Left ventricle myocardium inferior (tissue), 1 donor: ENCODE data around the gene CAPN8. TPM values are rescaled to one million over a fixed set of nuclear protein-coding genes. Genes with fewer than 3 reads are reported as not detected.

ENCODE experiments used
- DNase-seq: peaks from one replicate; pipeline ENCODE4 v3.0.0-alpha.2; 2020
- H3K27ac ChIP-seq: fragments of 200-600 bp; replicated peaks from 2 replicates; pipeline ENCODE4 v1.8.0; 2021
- H3K27me3 ChIP-seq: fragments of 200-600 bp; 2 replicates; pipeline ENCODE4 v1.8.0; 2021; ENCODE audit warnings: low read depth
- H3K36me3 ChIP-seq: fragments of 200-600 bp; 2 replicates; pipeline ENCODE4 v1.8.0; 2021
- H3K4me1 ChIP-seq: fragments of 200-600 bp; 2 replicates; pipeline ENCODE4 v1.8.0; 2021
- H3K4me3 ChIP-seq: fragments of 200-600 bp; 2 replicates; pipeline ENCODE4 v1.8.0; 2021; ENCODE audit warnings: mild to moderate bottlenecking, moderate library complexity
- H3K9me3 ChIP-seq: fragments of 200-600 bp; replicated peaks from 2 replicates; pipeline ENCODE4 v1.8.0; 2021
- intact Hi-C: fragments of 100-400 bp; cut with micrococcal nuclease; formaldehyde crosslinking; loops from one replicate; pipeline ENCODE4 v1.11.0; 2022
- total RNA-seq: library from RNA; stranded (reverse); fragmentation: NEBNext Ultra II Directional; extraction: Animal tissue kit (Norgen Biotek cat#: 25700); gene quantifications from one replicate; pipeline ENCODE4 v1.2.1, GENCODE V29; 2021
- TF ChIP-seq, protein P1 (sequence below): fragments of 200-600 bp; IDR thresholded peaks from 2 replicates; pipeline ENCODE4 v1.8.0; 2021; ENCODE audit warnings: antibody characterized with exemption, mild to moderate bottlenecking, borderline replicate concordance
- donor health status: DM: no; HTN: yes; CAD: no; lungs with severe emphysema.

The CAPN8 gene
- total RNA-seq, 1 donor from 2014 or later, result not detected

- no peaks in the 10 kb centered on the region for H3K36me3 ChIP-seq
- no peak overlapping the region for H3K27ac ChIP-seq
- no peaks in the 10 kb centered on the region for H3K9me3 ChIP-seq
- peaks cover 7% of the 10 kb centered on the region for H3K27me3 ChIP-seq
- no peak overlapping the region for H3K4me3 ChIP-seq
- intact Hi-C loops, result no loop called here
- no peaks in the 10 kb centered on the region for H3K4me1 ChIP-seq
- no peak for DNase-seq
- TF ChIP-seq, protein P1, sequence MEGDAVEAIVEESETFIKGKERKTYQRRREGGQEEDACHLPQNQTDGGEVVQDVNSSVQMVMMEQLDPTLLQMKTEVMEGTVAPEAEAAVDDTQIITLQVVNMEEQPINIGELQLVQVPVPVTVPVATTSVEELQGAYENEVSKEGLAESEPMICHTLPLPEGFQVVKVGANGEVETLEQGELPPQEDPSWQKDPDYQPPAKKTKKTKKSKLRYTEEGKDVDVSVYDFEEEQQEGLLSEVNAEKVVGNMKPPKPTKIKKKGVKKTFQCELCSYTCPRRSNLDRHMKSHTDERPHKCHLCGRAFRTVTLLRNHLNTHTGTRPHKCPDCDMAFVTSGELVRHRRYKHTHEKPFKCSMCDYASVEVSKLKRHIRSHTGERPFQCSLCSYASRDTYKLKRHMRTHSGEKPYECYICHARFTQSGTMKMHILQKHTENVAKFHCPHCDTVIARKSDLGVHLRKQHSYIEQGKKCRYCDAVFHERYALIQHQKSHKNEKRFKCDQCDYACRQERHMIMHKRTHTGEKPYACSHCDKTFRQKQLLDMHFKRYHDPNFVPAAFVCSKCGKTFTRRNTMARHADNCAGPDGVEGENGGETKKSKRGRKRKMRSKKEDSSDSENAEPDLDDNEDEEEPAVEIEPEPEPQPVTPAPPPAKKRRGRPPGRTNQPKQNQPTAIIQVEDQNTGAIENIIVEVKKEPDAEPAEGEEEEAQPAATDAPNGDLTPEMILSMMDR, result no peak
Observed at GRCh38 chr1:223504741-223505140, 160.8 kb downstream of the CAPN8 start.

DNA sequence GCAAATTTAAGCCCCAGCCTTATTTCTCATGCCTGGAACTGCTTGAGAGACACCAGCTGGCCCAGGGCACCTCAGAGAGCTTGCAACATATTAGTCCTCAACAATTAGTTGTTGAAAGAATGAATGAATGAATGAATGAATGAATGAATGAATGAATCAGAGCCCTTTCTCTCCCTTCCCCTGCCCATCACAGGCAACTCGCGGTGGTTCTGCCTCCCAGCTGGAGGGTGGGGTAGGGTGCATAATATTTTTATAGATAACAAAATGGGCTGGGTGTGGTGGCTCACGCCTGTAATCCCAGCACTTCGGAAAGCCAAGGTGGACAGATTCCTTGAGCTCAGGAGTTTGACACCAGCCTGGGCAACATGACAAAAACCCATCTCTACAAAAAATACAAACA, 162.2 kb downstream of the CAPN8 start:
- H3K9me3 ChIP-seq, result no peaks in the 10 kb centered on the region
- no peak for DNase-seq
- TF ChIP-seq, protein P1, result no peak
- no peaks in the 10 kb centered on the region for H3K4me1 ChIP-seq
- intact Hi-C loops, result no loop called here
- no peak overlapping the region for H3K4me3 ChIP-seq
- no peaks in the 10 kb centered on the region for H3K27me3 ChIP-seq
- no peak overlapping the region for H3K27ac ChIP-seq
- H3K36me3 ChIP-seq, result no peaks in the 10 kb centered on the region

DNA sequence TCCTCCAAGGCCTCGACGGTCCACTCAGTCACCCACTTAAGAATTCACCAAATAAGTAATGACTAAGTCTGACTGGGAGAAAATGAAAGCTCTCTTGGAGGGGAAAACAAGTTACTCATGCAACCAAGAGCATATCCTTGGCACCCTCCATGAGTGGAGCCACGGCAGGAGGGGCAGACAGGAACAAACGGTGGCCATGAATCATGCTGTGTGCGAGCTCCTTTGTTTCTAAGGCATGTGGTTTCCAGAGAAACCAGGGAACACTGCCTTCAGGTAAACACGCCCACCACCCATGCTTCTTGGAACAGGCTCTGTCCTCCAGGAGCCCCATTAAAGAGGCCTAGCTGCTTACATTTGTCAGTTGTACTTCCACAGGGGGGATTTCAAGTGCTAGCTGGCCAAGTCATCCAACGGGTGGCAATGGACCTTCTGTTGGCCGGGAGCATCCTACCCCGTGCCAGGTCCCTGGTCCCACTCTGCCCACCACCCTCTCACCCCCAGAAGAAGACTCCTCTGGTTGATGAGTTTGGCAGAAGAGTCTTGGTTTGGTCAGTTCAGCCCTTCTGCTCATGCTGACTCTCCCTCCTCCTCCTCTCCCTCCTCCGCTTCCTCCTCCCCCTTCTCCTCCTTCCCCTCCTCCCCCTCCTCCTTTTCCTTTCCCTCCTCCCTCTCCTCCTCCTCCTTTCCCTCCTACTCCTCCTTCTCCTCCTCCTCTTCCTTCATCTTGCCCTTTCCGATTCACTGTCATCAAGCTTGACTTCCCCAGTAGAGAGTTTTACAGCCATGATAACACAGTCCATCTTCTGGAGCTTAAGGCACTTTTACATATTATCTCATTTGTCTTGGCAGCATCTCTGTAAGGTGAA, 164.7 kb downstream of the CAPN8 start:
- no peaks in the 10 kb centered on the region for H3K9me3 ChIP-seq
- TF ChIP-seq, protein P1, result no peak
- H3K4me3 ChIP-seq, result no peak overlapping the region
- no peaks in the 10 kb centered on the region for H3K4me1 ChIP-seq
- intact Hi-C loops, result no loop called here
- no peak overlapping the region for H3K27ac ChIP-seq
- H3K36me3 ChIP-seq, result no peaks in the 10 kb centered on the region
- no peak for DNase-seq
- no peaks in the 10 kb centered on the region for H3K27me3 ChIP-seq

- intact Hi-C loops, result no loop called here
- DNase-seq, result no peak
- TF ChIP-seq, protein P1, result no peak
- Histone ChIP-seq H3K27me3 (no peaks in the 10 kb centered on the region), H3K4me3 (no peak overlapping the region), H3K27ac (no peak overlapping the region), H3K9me3 (no peaks in the 10 kb centered on the region), H3K36me3 (no peaks in the 10 kb centered on the region), H3K4me1 (no peaks in the 10 kb centered on the region)
Observed at GRCh38 chr1:223496883-223497282, 168.6 kb downstream of the CAPN8 start.

DNA sequence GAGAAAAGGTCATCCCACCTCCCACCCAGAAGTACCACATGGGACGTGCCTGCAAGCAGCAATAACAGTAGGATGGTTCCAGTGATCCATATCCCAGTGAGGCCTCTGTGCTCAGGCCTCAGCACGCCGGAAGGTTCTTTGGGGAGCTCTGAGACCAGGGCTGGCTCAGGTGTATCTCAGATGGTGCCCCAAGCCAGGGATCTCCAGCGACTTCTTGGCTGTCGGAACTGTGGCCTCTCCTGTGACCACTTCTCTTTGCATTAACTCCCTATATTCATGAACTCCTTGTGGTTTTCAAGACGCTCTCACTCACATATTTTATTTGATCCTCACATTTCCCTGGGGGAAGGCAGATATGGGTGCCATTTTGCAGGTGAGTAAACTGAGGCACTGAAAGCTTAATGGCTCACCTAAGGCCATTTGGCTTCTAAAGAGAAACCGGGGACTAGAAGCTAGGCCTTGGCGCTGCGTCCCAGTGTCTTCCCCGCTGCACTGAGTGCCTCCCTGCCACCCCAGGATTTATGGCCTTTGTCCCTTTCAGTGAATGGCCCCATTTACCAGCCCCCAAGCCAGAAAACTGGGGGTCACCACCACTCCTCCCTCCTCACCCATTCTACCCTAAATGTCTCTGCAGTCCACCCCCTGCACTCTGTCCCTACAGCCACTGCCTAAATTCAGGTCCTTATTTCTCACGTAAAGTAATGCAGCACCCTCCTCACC, 170.4 kb downstream of the CAPN8 start:
- no peak for DNase-seq
- TF ChIP-seq, protein P1, result no peak
- H3K4me3 ChIP-seq, result no peak overlapping the region
- H3K36me3 ChIP-seq, result no peaks in the 10 kb centered on the region
- intact Hi-C loops, result no loop called here
- no peaks in the 10 kb centered on the region for H3K27me3 ChIP-seq
- H3K4me1 ChIP-seq, result no peaks in the 10 kb centered on the region
- H3K9me3 ChIP-seq, result no peaks in the 10 kb centered on the region
- H3K27ac ChIP-seq, result no peak overlapping the region
